Stimulated activated effector memory CD8-positive, alpha-beta T cell treated with anti-CD3 and anti-CD28 coated beads, Interleukin-12 subunit alpha, Interleukin-12 subunit beta, amount 100 ng/mL, for 72 hours (primary cell): ENCODE measurements around the gene TBX10.
"Not testable (repeated sequence)": the region's sequence is repeated elsewhere in the genome, so short reads cannot be mapped to it uniquely, and the experiment has no call there.

Experiments
- ATAC-seq: fragments of 150-1000 bp; cut with Tn5 transposase; 2 replicates; pipeline ENCODE4 v1.10.0; 2021
- DNase-seq, 2 donors: peaks; one replicate each; pipeline ENCODE4 v3.0.0; 2021 to 2022; ENCODE audit warnings: low spot score in 2 of 2
- H3K27ac Mint-ChIP-seq: one replicate; pipeline ENCODE4 v1.8.0; 2022; ENCODE audit warnings: mild to moderate bottlenecking, mixed read lengths
- H3K36me3 Mint-ChIP-seq: one replicate; pipeline ENCODE4 v1.8.0; 2022; ENCODE audit warnings: mild to moderate bottlenecking, mixed read lengths
- H3K4me1 Mint-ChIP-seq: one replicate; pipeline ENCODE4 v1.8.0; 2022; ENCODE audit warnings: mixed read lengths
- H3K4me3 Mint-ChIP-seq: one replicate; pipeline ENCODE4 v1.8.0; 2022; ENCODE audit warnings: mild to moderate bottlenecking, mixed read lengths
- H3K9me3 Mint-ChIP-seq: one replicate; pipeline ENCODE4 v1.8.0; 2022; ENCODE audit warnings: mixed read lengths

The TBX10 gene

GRCh38 chr11:67610302-67610868, 29.2 kb downstream of the TBX10 start:
- Mint-ChIP-seq H3K27ac (peak overlapping the region; percentile 32), H3K4me1 (peaks cover 60% of the 10 kb centered on the region), H3K9me3 (no peaks in the 10 kb centered on the region), H3K4me3 (no peak overlapping the region), H3K36me3 (peaks cover 66% of the 10 kb centered on the region)
- DNase-seq (no peak), ATAC-seq (no peak)

GRCh38 chr11:67609316-67609715, 30.2 kb downstream of the TBX10 start:
- H3K9me3 Mint-ChIP-seq = no peaks in the 10 kb centered on the region
- H3K4me3 Mint-ChIP-seq = no peak overlapping the region
- no peak overlapping the region for H3K27ac Mint-ChIP-seq
- ATAC-seq (no peak), DNase-seq (no peak)
- peaks cover 51% of the 10 kb centered on the region for H3K4me1 Mint-ChIP-seq
- peaks cover 62% of the 10 kb centered on the region for H3K36me3 Mint-ChIP-seq

- H3K36me3 Mint-ChIP-seq = peaks cover 54% of the 10 kb centered on the region
Observed at GRCh38 chr11:67608486-67608885, 31.1 kb downstream of the TBX10 start.

GRCh38 chr11:67607507-67607906, 32.1 kb downstream of the TBX10 start:
- Mint-ChIP-seq H3K27ac (peak overlapping the region; percentile 84), H3K36me3 (peaks cover 49% of the 10 kb centered on the region), H3K4me3 (peak overlapping the region; percentile 85), H3K4me1 (peaks cover 32% of the 10 kb centered on the region), H3K9me3 (no peaks in the 10 kb centered on the region)
- DNase-seq (no peak), ATAC-seq (no peak)

More at GRCh38 chr11:67608486-67608885, 31.1 kb downstream of the TBX10 start:
- Mint-ChIP-seq H3K4me3 (peak overlapping the region; percentile 85), H3K9me3 (no peaks in the 10 kb centered on the region), H3K27ac (no peak overlapping the region), H3K4me1 (peaks cover 42% of the 10 kb centered on the region)
- ATAC-seq (no peak), DNase-seq (no peak)

GRCh38 chr11:67606492-67607295, 32.9 kb downstream of the TBX10 start, which contains the start of gene NDUFV1:
TSS of gene NDUFV1 (plus strand) at chr11:67606936. CDS start at chr11:67607005, 69 bp downstream.
- Mint-ChIP-seq H3K4me3 (peak within 1 kb of the TSS; percentile 85), H3K9me3 (no peaks in the 10 kb centered on the region), H3K36me3 (peaks cover 42% of the 10 kb centered on the region), H3K27ac (peak within 1 kb of the TSS; percentile 84), H3K4me1 (peaks cover 30% of the 10 kb centered on the region)
- DNase-seq = peak; percentile 92 to 96
- peak; percentile 98 for ATAC-seq

GRCh38 chr11:67606093-67606491, 33.5 kb downstream of the TBX10 start:
- DNase-seq = no peak
- no peak for ATAC-seq
- peak overlapping the region; percentile 85 for H3K4me3 Mint-ChIP-seq

GRCh38 chr11:67605231-67606011, 34.1 kb downstream of the TBX10 start:
- ATAC-seq = no peak

More at GRCh38 chr11:67606093-67606491, 33.5 kb downstream of the TBX10 start:
- Mint-ChIP-seq H3K4me1 (peaks cover 30% of the 10 kb centered on the region), H3K27ac (peak overlapping the region; percentile 84), H3K9me3 (no peaks in the 10 kb centered on the region), H3K36me3 (peaks cover 36% of the 10 kb centered on the region)

GRCh38 chr11:67604815-67605214, 34.7 kb downstream of the TBX10 start:
- ATAC-seq (no peak), DNase-seq (no peak)
- Mint-ChIP-seq H3K4me1 (peaks cover 42% of the 10 kb centered on the region), H3K9me3 (no peaks in the 10 kb centered on the region), H3K36me3 (peaks cover 23% of the 10 kb centered on the region), H3K27ac (peak overlapping the region; percentile 12), H3K4me3 (peak overlapping the region; percentile 10)

More at GRCh38 chr11:67605231-67606011, 34.1 kb downstream of the TBX10 start:
- Mint-ChIP-seq H3K27ac (peak overlapping the region; percentile 63), H3K4me1 (peaks cover 36% of the 10 kb centered on the region), H3K9me3 (no peaks in the 10 kb centered on the region), H3K4me3 (peak overlapping the region; percentile 85), H3K36me3 (peaks cover 29% of the 10 kb centered on the region)
- DNase-seq = no peak

- H3K36me3 Mint-ChIP-seq = peaks cover 16% of the 10 kb centered on the region
- peak overlapping the region; percentile 10 for H3K4me3 Mint-ChIP-seq
- peak overlapping the region; percentile 12 for H3K27ac Mint-ChIP-seq
- DNase-seq, ATAC-seq, H3K9me3 Mint-ChIP-seq: not testable (repeated sequence)
- H3K4me1 Mint-ChIP-seq = peaks cover 45% of the 10 kb centered on the region
Observed at GRCh38 chr11:67604119-67604518, 35.4 kb downstream of the TBX10 start.

GRCh38 chr11:67601098-67601497, 38.5 kb downstream of the TBX10 start:
- DNase-seq (no peak), ATAC-seq (no peak)
- no peaks in the 10 kb centered on the region for H3K9me3 Mint-ChIP-seq
- peaks cover 25% of the 10 kb centered on the region for H3K4me1 Mint-ChIP-seq
- no peaks in the 10 kb centered on the region for H3K36me3 Mint-ChIP-seq
- no peak overlapping the region for H3K4me3 Mint-ChIP-seq
- no peak overlapping the region for H3K27ac Mint-ChIP-seq

GRCh38 chr11:67600324-67601029, 39.1 kb downstream of the TBX10 start:
- no peaks in the 10 kb centered on the region for H3K36me3 Mint-ChIP-seq
- no peak overlapping the region for H3K27ac Mint-ChIP-seq
- no peaks in the 10 kb centered on the region for H3K9me3 Mint-ChIP-seq
- DNase-seq (no peak), ATAC-seq (no peak)
- peaks cover 19% of the 10 kb centered on the region for H3K4me1 Mint-ChIP-seq
- H3K4me3 Mint-ChIP-seq = no peak overlapping the region

GRCh38 chr11:67599149-67599548, 40.4 kb downstream of the TBX10 start:
- Mint-ChIP-seq H3K36me3 (no peaks in the 10 kb centered on the region), H3K4me1 (peaks cover 17% of the 10 kb centered on the region), H3K27ac (no peak overlapping the region), H3K4me3 (no peak overlapping the region), H3K9me3 (no peaks in the 10 kb centered on the region)
- DNase-seq (no peak), ATAC-seq (no peak)

- not testable (repeated sequence) for H3K4me3 Mint-ChIP-seq, H3K27ac Mint-ChIP-seq, ATAC-seq, H3K36me3 Mint-ChIP-seq, DNase-seq, H3K9me3 Mint-ChIP-seq
- peaks cover 17% of the 10 kb centered on the region for H3K4me1 Mint-ChIP-seq
Observed at GRCh38 chr11:67597963-67598362, 41.6 kb downstream of the TBX10 start.

- not testable (repeated sequence) for H3K36me3 Mint-ChIP-seq, H3K27ac Mint-ChIP-seq, ATAC-seq, H3K9me3 Mint-ChIP-seq, DNase-seq, H3K4me3 Mint-ChIP-seq
- H3K4me1 Mint-ChIP-seq = peaks cover 17% of the 10 kb centered on the region
Observed at GRCh38 chr11:67597458-67597857, 42.1 kb downstream of the TBX10 start.
